Fibroblast of skin of abdomen (primary cell): ENCODE results near the gene SUPT6H.

Experiments
- DNase-seq: peaks from one replicate; pipeline ENCODE4 v3.0.0-alpha.2; 2013

Gene SUPT6H

GRCh38 chr17:28737770-28738679 is 76.0 kb downstream of the SUPT6H start:
- DNase-seq: no peak

GRCh38 chr17:28738680-28739384 is 76.8 kb downstream of the SUPT6H start:
- no peak for DNase-seq

GRCh38 chr17:28740406-28741357 is 78.7 kb downstream of the SUPT6H start:
- DNase-seq: no peak

- DNase-seq: no peak
Measured at GRCh38 chr17:28741358-28742349, 79.6 kb downstream of the SUPT6H start.

- DNase-seq: peak; percentile 83
Measured at GRCh38 chr17:28743243-28744103, 81.5 kb downstream of the SUPT6H start, which contains the start of gene TRAF4. TSS of gene TRAF4 (plus strand) at chr17:28744011. CDS start at chr17:28744113, 102 bp downstream.

- DNase-seq: peak; percentile 60
Measured at GRCh38 chr17:28744104-28744971, 82.3 kb downstream of the SUPT6H start.

GRCh38 chr17:28744972-28745785 is 83.2 kb downstream of the SUPT6H start:
- DNase-seq: peak; percentile 56

- DNase-seq: no peak
Measured at GRCh38 chr17:28745786-28746411, 83.9 kb downstream of the SUPT6H start.

GRCh38 chr17:28746611-28747050 is 84.6 kb downstream of the SUPT6H start:
- DNase-seq: no peak

- DNase-seq: no peak
Measured at GRCh38 chr17:28747051-28747691, 85.2 kb downstream of the SUPT6H start.

- DNase-seq: no peak
Measured at GRCh38 chr17:28747801-28748750, 86.1 kb downstream of the SUPT6H start.

GRCh38 chr17:28748852-28749515 is 87.0 kb downstream of the SUPT6H start:
- DNase-seq: no peak

GRCh38 chr17:28749516-28750177 is 87.6 kb downstream of the SUPT6H start:
- no peak for DNase-seq

- peak; percentile 88 for DNase-seq
Measured at GRCh38 chr17:28750178-28751047, 88.4 kb downstream of the SUPT6H start.
